HG03159 (cell line): ENCODE measurements around the gene CACNA1D.
A peak's percentile ranks its signal among the peaks of the same experiment; 100 is the strongest.

Source experiments
- ATAC-seq: cut with Tn5 transposase; IDR thresholded peaks from one replicate; pipeline ENCODE4 v1.9.1; 2021; ENCODE audit warnings: mild to moderate bottlenecking, moderate library complexity; ENCODE audit not compliant: unreplicated experiment

The CACNA1D gene

GRCh38 chr3:53525765-53526703 is 31.6 kb downstream of the CACNA1D start:
- no peak for ATAC-seq

GRCh38 chr3:53526704-53527055 is 32.3 kb downstream of the CACNA1D start:
- ATAC-seq: no peak

GRCh38 chr3:53530205-53530604 is 35.8 kb downstream of the CACNA1D start:
- no peak for ATAC-seq

GRCh38 chr3:53531749-53532148 is 37.3 kb downstream of the CACNA1D start:
- no peak for ATAC-seq

- no peak for ATAC-seq
These were observed 39.1 kb downstream of the CACNA1D start for GRCh38 chr3:53533472-53533871.

- no peak for ATAC-seq
These were observed 39.8 kb downstream of the CACNA1D start for GRCh38 chr3:53534216-53534615.

GRCh38 chr3:53534676-53535400 is 40.4 kb downstream of the CACNA1D start:
- no peak for ATAC-seq

GRCh38 chr3:53536282-53536681 is 41.9 kb downstream of the CACNA1D start:
- no peak for ATAC-seq

- no peak for ATAC-seq
These were observed 49.9 kb downstream of the CACNA1D start for GRCh38 chr3:53544357-53544756.

- no peak for ATAC-seq
These were observed 51.0 kb downstream of the CACNA1D start for GRCh38 chr3:53545310-53545995.

- ATAC-seq: no peak
These were observed 51.6 kb downstream of the CACNA1D start for GRCh38 chr3:53545996-53546359.

GRCh38 chr3:53547327-53547726 is 52.9 kb downstream of the CACNA1D start:
- ATAC-seq: no peak

GRCh38 chr3:53550005-53550620 is 55.7 kb downstream of the CACNA1D start:
- ATAC-seq: no peak

GRCh38 chr3:53551324-53551723 is 56.9 kb downstream of the CACNA1D start:
- no peak for ATAC-seq

- no peak for ATAC-seq
These were observed 58.3 kb downstream of the CACNA1D start for GRCh38 chr3:53552730-53553129.

GRCh38 chr3:53553200-53553599 is 58.8 kb downstream of the CACNA1D start:
- ATAC-seq: no peak

GRCh38 chr3:53554559-53555067 is 60.2 kb downstream of the CACNA1D start:
- peak; percentile 86 for ATAC-seq

- ATAC-seq: peak; percentile 58
These were observed 60.7 kb downstream of the CACNA1D start for GRCh38 chr3:53555068-53555588.

- no peak for ATAC-seq
These were observed 72.2 kb downstream of the CACNA1D start for GRCh38 chr3:53566461-53567145.

- no peak for ATAC-seq
These were observed 75.7 kb downstream of the CACNA1D start for GRCh38 chr3:53570081-53570480.
